Measurements from ENCODE around the gene GDF10. TPM values are rescaled to one million over a fixed set of nuclear protein-coding genes. Genes with fewer than 3 reads are reported as not detected.

GDF10 gene
- total RNA-seq, 2 experiments from 2014 or later = 0.50 to 0.56 TPM

- no peaks in the 10 kb centered on the region for H3K9me3 Mint-ChIP-seq
- H3K36me3 Mint-ChIP-seq = no peaks in the 10 kb centered on the region
- intact Hi-C loops (cut with micrococcal nuclease) = no loop called here
- ChIA-PET CTCF (interaction anchor here (2.7 kb wide), 1 partner anchor 241 kb away, joined by 12 read pairs; no protein-coding TSS in a partner anchor), POLR2A (no interaction called here)
- DNase-seq = no peak
- H3K27ac Mint-ChIP-seq = no peak overlapping the region
- H3K4me3 Mint-ChIP-seq = no peak overlapping the region
- no peaks in the 10 kb centered on the region for H3K27me3 Mint-ChIP-seq
- peaks cover 22% of the 10 kb centered on the region for H3K4me1 Mint-ChIP-seq (ENCODE audit: low read depth)
These were observed 11.8 kb upstream of the GDF10 start for GRCh38 chr10:47288236-47288635.

- H3K9me3 Mint-ChIP-seq = no peaks in the 10 kb centered on the region
- CTCF ChIA-PET = no interaction called here
- H3K27ac Mint-ChIP-seq = no peak overlapping the region
- no peak for DNase-seq
- intact Hi-C loops (cut with micrococcal nuclease) = no loop called here
- no peak overlapping the region for H3K4me3 Mint-ChIP-seq
- H3K4me1 Mint-ChIP-seq (ENCODE audit: low read depth) = peaks cover 22% of the 10 kb centered on the region
- no peaks in the 10 kb centered on the region for H3K27me3 Mint-ChIP-seq
- POLR2A ChIA-PET = no interaction called here
- H3K36me3 Mint-ChIP-seq = no peaks in the 10 kb centered on the region
These were observed 11.0 kb upstream of the GDF10 start for GRCh38 chr10:47288916-47289495.

- Mint-ChIP-seq H3K9me3 (no peaks in the 10 kb centered on the region), H3K4me1 (ENCODE audit: low read depth) (peaks cover 22% of the 10 kb centered on the region), H3K4me3 (no peak overlapping the region), H3K27me3 (no peaks in the 10 kb centered on the region), H3K27ac (no peak overlapping the region), H3K36me3 (no peaks in the 10 kb centered on the region)
- DNase-seq = no peak
- CTCF ChIA-PET = no interaction called here
- POLR2A ChIA-PET = no interaction called here
- intact Hi-C loops (cut with micrococcal nuclease) = no loop called here
These were observed 10.1 kb upstream of the GDF10 start for GRCh38 chr10:47289921-47290320.

DNA sequence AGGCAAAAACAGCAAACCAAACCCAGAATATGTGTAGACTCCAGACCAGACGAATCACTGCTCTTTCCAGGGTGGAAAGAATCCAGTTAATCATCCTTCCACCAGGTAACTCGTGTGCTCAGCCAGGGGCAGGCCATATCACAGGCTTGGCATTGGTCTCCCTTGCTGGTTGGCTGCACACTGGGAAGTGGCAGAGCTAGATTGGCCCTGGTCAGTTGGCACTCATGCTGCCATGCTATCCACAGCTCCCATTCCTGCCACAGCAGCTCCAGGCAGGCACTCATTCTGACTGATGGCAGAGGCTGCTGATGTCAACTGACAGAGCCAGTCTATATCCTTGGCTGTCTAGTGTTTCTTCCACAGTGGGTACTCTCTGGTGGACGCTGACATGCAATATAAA lies 9.7 kb upstream of the GDF10 start:
- H3K27ac Mint-ChIP-seq = no peak overlapping the region
- POLR2A ChIA-PET = no interaction called here
- H3K27me3 Mint-ChIP-seq = no peaks in the 10 kb centered on the region
- DNase-seq = no peak
- no peaks in the 10 kb centered on the region for H3K9me3 Mint-ChIP-seq
- CTCF ChIA-PET = interaction anchor here (1.0 kb wide), 1 partner anchor 22 kb away, joined by 3 read pairs; no protein-coding TSS in a partner anchor
- H3K4me1 Mint-ChIP-seq (ENCODE audit: low read depth) = peaks cover 18% of the 10 kb centered on the region
- intact Hi-C loops (cut with micrococcal nuclease) = no loop called here
- H3K36me3 Mint-ChIP-seq = no peaks in the 10 kb centered on the region
- H3K4me3 Mint-ChIP-seq = no peak overlapping the region

GRCh38 chr10:47291682-47292081 lies 8.3 kb upstream of the GDF10 start:
- POLR2A ChIA-PET = no interaction called here
- Mint-ChIP-seq H3K36me3 (no peaks in the 10 kb centered on the region), H3K4me3 (no peak overlapping the region), H3K4me1 (ENCODE audit: low read depth) (peaks cover 4% of the 10 kb centered on the region), H3K27ac (no peak overlapping the region), H3K27me3 (no peaks in the 10 kb centered on the region), H3K9me3 (no peaks in the 10 kb centered on the region)
- intact Hi-C loops (cut with micrococcal nuclease) = no loop called here
- CTCF ChIA-PET = interaction anchor here (1.1 kb wide), 1 partner anchor 244 kb away, joined by 3 read pairs; no protein-coding TSS in a partner anchor
- DNase-seq = no peak

DNA sequence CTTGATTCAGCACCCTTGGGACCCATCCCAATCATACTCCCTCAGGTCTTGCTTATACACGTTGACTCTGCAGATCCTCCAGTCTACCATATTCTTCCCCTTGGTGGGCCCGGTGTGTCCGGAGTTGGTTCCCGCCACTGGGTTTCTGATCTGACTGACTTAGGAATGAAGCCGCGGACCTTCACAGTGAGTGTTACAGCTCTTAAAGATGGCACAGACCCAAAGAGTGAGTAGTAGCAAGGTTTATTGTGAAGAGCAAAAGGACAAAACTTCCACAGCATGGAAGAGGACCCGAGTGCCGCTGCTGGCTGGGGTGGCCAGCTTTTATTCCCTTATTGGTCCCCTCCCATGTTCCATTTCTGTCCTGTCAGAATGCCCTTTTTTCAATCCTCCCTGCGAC lies 5.9 kb upstream of the GDF10 start:
- H3K9me3 Mint-ChIP-seq = no peaks in the 10 kb centered on the region
- no peak overlapping the region for H3K4me3 Mint-ChIP-seq
- H3K27ac Mint-ChIP-seq = no peak overlapping the region
- ChIA-PET CTCF (interaction anchor here (0.6 kb wide), 1 partner anchor 22 kb away, joined by 3 read pairs; no protein-coding TSS in a partner anchor), POLR2A (no interaction called here)
- DNase-seq = no peak
- no peaks in the 10 kb centered on the region for H3K36me3 Mint-ChIP-seq
- intact Hi-C loops (cut with micrococcal nuclease) = no loop called here
- no peaks in the 10 kb centered on the region for H3K4me1 Mint-ChIP-seq (ENCODE audit: low read depth)
- H3K27me3 Mint-ChIP-seq = no peaks in the 10 kb centered on the region

DNA sequence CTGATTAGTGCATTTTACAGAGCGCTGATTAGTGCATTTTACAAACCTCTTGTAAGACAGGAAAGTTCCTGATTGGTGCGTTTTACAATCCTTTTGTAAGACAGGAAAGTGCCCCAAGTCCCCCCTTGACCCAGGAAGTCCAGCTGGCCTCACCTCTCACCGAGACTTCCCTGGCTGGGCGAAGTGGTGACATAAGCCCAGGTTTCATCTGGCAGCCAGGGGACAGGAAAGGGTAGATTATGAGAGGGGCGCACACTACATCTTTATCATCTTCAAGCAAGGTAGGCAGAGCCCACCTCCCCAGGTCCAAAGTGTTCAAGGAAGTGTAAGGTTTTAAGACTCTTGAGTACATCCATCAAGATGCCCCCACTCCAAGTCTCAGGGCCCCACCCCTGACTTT lies 5.5 kb upstream of the GDF10 start:
- Mint-ChIP-seq H3K9me3 (no peaks in the 10 kb centered on the region), H3K4me1 (ENCODE audit: low read depth) (peaks cover under 1% of the 10 kb centered on the region), H3K4me3 (no peak overlapping the region), H3K36me3 (no peaks in the 10 kb centered on the region), H3K27ac (no peak overlapping the region), H3K27me3 (peaks cover under 1% of the 10 kb centered on the region)
- no peak for DNase-seq
- POLR2A ChIA-PET = no interaction called here
- intact Hi-C loops (cut with micrococcal nuclease) = no loop called here
- CTCF ChIA-PET = interaction anchor here (0.6 kb wide), 1 partner anchor 22 kb away, joined by 3 read pairs; no protein-coding TSS in a partner anchor

- ChIA-PET POLR2A (no interaction called here), CTCF (no interaction called here)
- Mint-ChIP-seq H3K9me3 (no peaks in the 10 kb centered on the region), H3K27me3 (peaks cover 4% of the 10 kb centered on the region), H3K4me3 (no peak overlapping the region), H3K36me3 (no peaks in the 10 kb centered on the region), H3K4me1 (ENCODE audit: low read depth) (peaks cover 4% of the 10 kb centered on the region), H3K27ac (no peak overlapping the region)
- DNase-seq = no peak
- intact Hi-C loops (cut with micrococcal nuclease) = no loop called here
These were observed 4.6 kb upstream of the GDF10 start for GRCh38 chr10:47295411-47295810.

- Mint-ChIP-seq H3K4me1 (ENCODE audit: low read depth) (peaks cover 9% of the 10 kb centered on the region), H3K4me3 (no peak overlapping the region), H3K27me3 (peaks cover 8% of the 10 kb centered on the region), H3K27ac (no peak overlapping the region), H3K36me3 (no peaks in the 10 kb centered on the region), H3K9me3 (no peaks in the 10 kb centered on the region)
- no peak for DNase-seq
- ChIA-PET POLR2A (no interaction called here), CTCF (interaction anchor here (1.4 to 1.5 kb wide), 2 partner anchors 15 to 249 kb away, joined by 3 to 8 read pairs; no protein-coding TSS in a partner anchor)
- intact Hi-C loops (cut with micrococcal nuclease) = no loop called here
These were observed 3.7 kb upstream of the GDF10 start for GRCh38 chr10:47296156-47296894.

GRCh38 chr10:47296941-47297340 lies 3.1 kb upstream of the GDF10 start:
- Mint-ChIP-seq H3K36me3 (no peaks in the 10 kb centered on the region), H3K4me1 (ENCODE audit: low read depth) (peaks cover 9% of the 10 kb centered on the region), H3K27me3 (peaks cover 8% of the 10 kb centered on the region), H3K9me3 (no peaks in the 10 kb centered on the region), H3K27ac (no peak overlapping the region), H3K4me3 (no peak overlapping the region)
- ChIA-PET POLR2A (no interaction called here), CTCF (interaction anchor here (1.2 to 1.5 kb wide), 3 partner anchors 14 to 272 kb away, joined by 3 to 8 read pairs (median 3); no protein-coding TSS in a partner anchor)
- intact Hi-C loops (cut with micrococcal nuclease) = no loop called here
- no peak for DNase-seq

DNA sequence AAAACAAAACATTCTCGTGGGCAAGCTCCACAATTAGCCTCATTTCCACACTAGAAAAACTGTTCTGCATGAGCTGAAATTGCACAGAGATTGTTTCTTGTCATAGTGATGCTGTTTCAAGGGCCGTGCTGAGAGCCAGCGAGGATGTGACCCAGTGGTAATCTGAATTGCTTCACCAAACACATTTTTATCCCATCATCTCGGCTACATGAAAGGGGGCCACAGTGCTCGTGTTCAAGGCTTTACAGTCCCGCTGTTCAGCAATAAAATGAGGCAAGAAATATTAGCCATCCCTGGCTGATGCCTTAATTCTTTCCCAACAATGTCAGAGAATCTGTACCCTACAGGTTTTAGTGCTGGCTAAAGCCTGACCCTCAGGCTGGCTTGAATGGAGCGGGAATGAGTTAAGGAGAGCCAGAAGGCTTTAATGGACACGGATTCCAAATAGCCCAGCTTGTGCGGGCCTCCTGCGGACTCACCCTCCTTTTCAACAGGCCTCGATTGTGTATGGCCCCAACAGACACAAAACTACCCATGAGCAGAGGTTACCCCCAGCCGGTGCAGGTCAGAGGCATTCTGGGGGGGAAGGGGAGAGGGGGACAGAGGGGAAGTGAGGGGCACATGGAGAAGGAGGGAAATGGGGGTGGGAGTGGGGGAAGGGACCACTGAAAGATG lies 2.0 kb upstream of the GDF10 start:
- peaks cover 9% of the 10 kb centered on the region for H3K4me1 Mint-ChIP-seq (ENCODE audit: low read depth)
- no peak for DNase-seq
- intact Hi-C loops (cut with micrococcal nuclease) = no loop called here
- ChIA-PET CTCF (interaction anchor here (0.9 to 1.5 kb wide), 4 partner anchors 13 to 273 kb away, joined by 3 to 8 read pairs (median 3); no protein-coding TSS in a partner anchor), POLR2A (no interaction called here)
- H3K36me3 Mint-ChIP-seq = no peaks in the 10 kb centered on the region
- H3K27me3 Mint-ChIP-seq = peaks cover 8% of the 10 kb centered on the region
- H3K27ac Mint-ChIP-seq = no peak overlapping the region
- H3K4me3 Mint-ChIP-seq = no peak overlapping the region
- H3K9me3 Mint-ChIP-seq = no peaks in the 10 kb centered on the region

GRCh38 chr10:47298715-47299114 lies 1.3 kb upstream of the GDF10 start:
- no peaks in the 10 kb centered on the region for H3K9me3 Mint-ChIP-seq
- CTCF ChIA-PET = interaction anchor here (0.9 kb wide), 1 partner anchor 251 kb away, joined by 3 read pairs; no protein-coding TSS in a partner anchor
- no peak overlapping the region for H3K27ac Mint-ChIP-seq
- peaks cover 8% of the 10 kb centered on the region for H3K27me3 Mint-ChIP-seq
- no peaks in the 10 kb centered on the region for H3K36me3 Mint-ChIP-seq
- intact Hi-C loops (cut with micrococcal nuclease) = no loop called here
- no peak for DNase-seq
- peaks cover 9% of the 10 kb centered on the region for H3K4me1 Mint-ChIP-seq (ENCODE audit: low read depth)
- POLR2A ChIA-PET = interaction anchor here (0.6 kb wide), 1 partner anchor 448 kb away, joined by 3 read pairs; no protein-coding TSS in a partner anchor
- H3K4me3 Mint-ChIP-seq = no peak overlapping the region

All from activated CD4-positive, alpha-beta memory T cell treated with anti-CD3 and anti-CD28 coated beads for 36 hours (primary cell).